ES-I3 (cell line): ENCODE measurements around the gene DVL3.
"Not testable (repeated sequence)": the region's sequence is repeated elsewhere in the genome, so short reads cannot be mapped to it uniquely, and the experiment has no call there.

Experiments
- H3K36me3 ChIP-seq: 2 replicates; pipeline ENCODE4 v1.6.1; 2013; ENCODE audit warnings: mild to moderate bottlenecking, low read length, control low read depth, moderate library complexity; ENCODE audit not compliant: insufficient read depth
- H3K4me1 ChIP-seq: 2 replicates; pipeline ENCODE4 v1.6.1; 2013; ENCODE audit warnings: mild to moderate bottlenecking, control low read depth, low read length; ENCODE audit not compliant: insufficient read depth
- H3K9ac ChIP-seq: 2 replicates; pipeline ENCODE4 v1.6.1; 2013; ENCODE audit warnings: low read depth, mild to moderate bottlenecking, low read length, moderate library complexity
- H3K9me3 ChIP-seq: 2 replicates; pipeline ENCODE4 v1.6.1; 2013; ENCODE audit warnings: mild to moderate bottlenecking, low read length, moderate library complexity; ENCODE audit not compliant: control insufficient read depth, insufficient read depth

The DVL3 gene

DNA sequence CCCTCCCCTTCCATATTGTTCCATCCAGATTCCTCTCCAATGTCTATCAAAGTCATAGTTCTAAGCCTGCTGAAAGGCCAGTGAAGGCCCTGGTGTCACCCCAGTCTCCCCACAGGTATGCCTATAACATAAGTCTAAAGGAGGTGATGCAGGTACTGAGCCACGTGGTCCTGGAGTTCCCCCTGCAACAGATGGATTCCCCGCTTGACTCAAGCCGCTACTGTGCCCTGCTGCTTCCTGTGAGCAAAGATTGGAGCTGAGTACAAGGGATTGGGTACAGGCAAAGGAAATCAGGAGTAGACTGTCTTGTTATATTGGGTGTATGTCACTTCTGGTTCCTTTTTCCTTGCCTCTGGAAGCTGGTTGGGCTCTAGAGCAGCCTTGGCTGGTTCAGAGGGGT lies 11.8 kb upstream of the DVL3 start:
- H3K9ac ChIP-seq, result no peak overlapping the region
- no peaks in the 10 kb centered on the region for H3K4me1 ChIP-seq
- peaks cover 17% of the 10 kb centered on the region for H3K36me3 ChIP-seq
- no peaks in the 10 kb centered on the region for H3K9me3 ChIP-seq

- no peaks in the 10 kb centered on the region for H3K4me1 ChIP-seq
- H3K9me3 ChIP-seq, result no peaks in the 10 kb centered on the region
- H3K36me3 ChIP-seq, result peaks cover 17% of the 10 kb centered on the region
- no peak overlapping the region for H3K9ac ChIP-seq
Measured at GRCh38 chr3:184144505-184144904, 10.7 kb upstream of the DVL3 start.

GRCh38 chr3:184145111-184145524 lies 10.1 kb upstream of the DVL3 start:
- H3K9ac ChIP-seq, result no peak overlapping the region
- peaks cover 17% of the 10 kb centered on the region for H3K36me3 ChIP-seq
- no peaks in the 10 kb centered on the region for H3K9me3 ChIP-seq
- H3K4me1 ChIP-seq, result no peaks in the 10 kb centered on the region; the same call in 1 of the 2 replicates

GRCh38 chr3:184145751-184146270 lies 9.4 kb upstream of the DVL3 start:
- Histone ChIP-seq H3K9me3 (no peaks in the 10 kb centered on the region), H3K36me3 (peaks cover 13% of the 10 kb centered on the region), H3K4me1 (no peaks in the 10 kb centered on the region; the same call in 1 of the 2 replicates), H3K9ac (no peak overlapping the region)

DNA sequence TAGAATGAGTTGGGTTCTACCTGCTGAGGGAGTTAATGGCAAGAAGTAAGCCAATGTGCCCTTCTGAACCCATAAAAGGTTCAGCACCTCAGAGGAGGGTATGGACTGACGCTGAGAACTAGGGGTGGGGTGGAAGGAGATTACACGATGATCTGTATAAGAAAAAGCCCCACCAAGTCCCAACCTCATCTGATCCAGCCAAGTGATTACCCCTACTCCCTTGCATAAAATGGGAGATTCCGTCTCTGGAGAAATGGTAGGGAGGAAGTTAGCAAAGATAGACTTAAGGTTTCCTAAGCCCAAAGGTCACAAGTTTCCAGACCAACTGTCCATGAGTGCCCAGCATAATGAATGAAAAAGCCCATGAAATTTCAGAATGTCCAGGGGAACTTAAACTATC lies 7.1 kb upstream of the DVL3 start:
- Histone ChIP-seq H3K4me1 (no peaks in the 10 kb centered on the region; the same call in 1 of the 2 replicates), H3K36me3 (peaks cover 3% of the 10 kb centered on the region), H3K9ac (no peak overlapping the region), H3K9me3 (no peaks in the 10 kb centered on the region)

- H3K36me3 ChIP-seq, result no peaks in the 10 kb centered on the region
- no peaks in the 10 kb centered on the region; the same call in 1 of the 2 replicates for H3K4me1 ChIP-seq
- no peaks in the 10 kb centered on the region for H3K9me3 ChIP-seq
- H3K9ac ChIP-seq, result no peak overlapping the region
Measured at GRCh38 chr3:184149123-184149522, 6.1 kb upstream of the DVL3 start.

DNA sequence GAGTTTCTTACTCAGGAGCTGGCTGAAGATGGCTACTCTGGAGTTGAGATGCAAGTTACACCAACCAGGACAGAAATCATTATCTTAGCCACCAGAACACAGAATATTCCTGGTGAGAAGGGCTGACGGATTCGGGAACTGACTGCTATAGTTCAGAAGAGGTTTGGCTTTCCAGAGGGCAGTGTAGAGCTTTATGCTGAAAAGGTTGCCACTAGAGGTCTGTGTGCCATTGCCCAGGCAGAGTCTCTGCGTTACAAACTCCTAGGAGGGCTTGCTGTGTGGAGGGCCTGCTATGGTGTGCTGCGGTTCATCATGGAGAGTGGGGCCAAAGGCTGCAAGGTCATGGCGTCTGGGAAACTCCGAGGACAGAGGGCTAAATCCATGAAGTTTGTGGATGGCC lies 5.4 kb upstream of the DVL3 start:
- H3K9me3 ChIP-seq, H3K4me1 ChIP-seq, H3K9ac ChIP-seq, H3K36me3 ChIP-seq: not testable (repeated sequence)

DNA sequence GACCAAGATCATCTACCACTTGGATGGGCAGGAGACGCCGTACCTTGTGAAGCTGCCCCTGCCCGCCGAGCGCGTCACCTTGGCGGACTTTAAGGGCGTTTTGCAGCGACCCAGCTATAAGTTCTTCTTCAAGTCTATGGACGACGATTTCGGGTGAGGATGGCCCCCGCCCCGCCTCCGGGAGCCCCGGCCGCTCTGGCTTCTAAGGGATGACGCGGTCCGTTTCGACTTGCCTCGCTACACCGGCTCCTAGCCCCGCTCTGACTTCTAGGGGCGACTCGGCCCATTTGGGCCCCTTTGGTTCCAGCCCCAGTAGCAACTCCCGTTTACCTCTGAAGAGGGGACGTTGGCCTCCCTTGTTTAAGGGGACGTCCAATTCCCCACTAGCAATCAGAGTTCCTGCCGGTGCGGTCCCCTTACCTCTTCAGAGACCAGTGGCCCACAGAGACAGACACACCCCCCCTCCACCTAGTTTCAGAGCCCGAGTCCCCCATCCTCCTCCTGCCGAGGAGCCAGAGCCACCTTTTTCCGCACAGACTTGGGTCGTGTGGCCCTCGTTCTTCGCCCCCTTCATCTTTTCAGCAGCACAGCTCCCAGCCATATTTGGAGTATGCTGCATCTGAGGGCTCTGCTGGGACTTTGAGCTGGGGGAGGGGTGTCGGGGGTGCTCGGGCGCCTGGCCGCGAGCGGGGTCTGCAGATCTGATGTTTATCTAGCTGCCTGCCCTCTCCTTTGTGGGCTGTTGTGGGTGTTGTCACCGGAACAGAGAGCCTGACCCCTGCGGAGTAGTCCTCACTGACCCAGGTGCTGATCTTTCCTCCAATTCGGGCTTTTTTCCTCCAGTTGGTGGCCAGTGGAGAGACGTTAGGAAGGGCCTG lies 706 bp downstream of the DVL3 start:
- peak overlapping the region; percentile 99 for H3K9ac ChIP-seq
- no peaks in the 10 kb centered on the region for H3K9me3 ChIP-seq
- H3K4me1 ChIP-seq, result peaks cover 7% of the 10 kb centered on the region; the same call in 1 of the 2 replicates
- no peaks in the 10 kb centered on the region for H3K36me3 ChIP-seq

DNA sequence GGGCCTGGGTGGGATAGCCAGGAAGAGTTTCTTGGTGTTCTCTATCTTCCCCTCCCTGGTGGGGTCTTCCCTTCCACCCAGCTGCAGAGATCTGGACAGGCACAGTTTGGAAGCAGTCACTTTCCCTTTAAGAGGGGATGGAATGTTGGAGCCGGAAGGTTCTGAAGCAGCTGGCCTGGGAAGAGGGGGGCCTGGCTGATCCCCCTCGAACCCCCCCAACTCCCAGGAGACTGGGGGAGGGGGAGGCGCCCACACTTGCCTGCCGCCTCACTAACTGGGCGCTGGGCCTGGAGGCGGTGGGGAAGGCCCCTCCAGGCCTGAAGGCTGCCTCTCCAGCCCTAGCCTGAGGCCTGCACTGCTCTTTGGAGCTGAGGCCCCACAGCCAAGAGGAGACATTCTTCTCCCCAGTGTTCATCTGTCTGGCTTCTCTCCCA lies 1.4 kb downstream of the DVL3 start:
- H3K9me3 ChIP-seq, result no peaks in the 10 kb centered on the region
- peak overlapping the region; percentile 99 for H3K9ac ChIP-seq
- H3K4me1 ChIP-seq, result peaks cover 7% of the 10 kb centered on the region; the same call in 1 of the 2 replicates
- H3K36me3 ChIP-seq, result no peaks in the 10 kb centered on the region

- Histone ChIP-seq H3K4me1 (peaks cover 7% of the 10 kb centered on the region; the same call in 1 of the 2 replicates), H3K9ac (peak overlapping the region; percentile 99), H3K9me3 (no peaks in the 10 kb centered on the region), H3K36me3 (no peaks in the 10 kb centered on the region)
Measured at GRCh38 chr3:184157206-184157605, 2.0 kb downstream of the DVL3 start.

DNA sequence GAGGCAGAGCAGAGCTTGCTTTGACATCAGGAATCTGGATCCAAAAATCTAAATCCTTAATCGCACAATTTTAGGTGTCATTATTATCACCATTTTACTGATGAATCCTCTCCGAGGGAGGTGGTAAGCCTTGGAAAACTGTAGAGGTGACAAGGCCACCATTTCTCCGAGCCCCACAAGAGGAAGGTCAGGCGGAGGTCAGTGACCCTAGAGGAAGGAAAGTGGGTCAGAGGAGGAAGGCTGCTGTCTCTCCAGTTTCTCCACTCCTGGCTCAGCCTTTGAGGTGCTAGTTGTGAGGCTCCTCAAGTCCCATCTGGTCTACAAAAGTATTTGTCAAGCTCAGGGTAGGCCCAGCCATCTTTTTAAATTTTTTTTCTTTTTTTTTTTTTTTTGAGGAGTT lies 3.2 kb downstream of the DVL3 start:
- no peak overlapping the region for H3K9ac ChIP-seq
- H3K36me3 ChIP-seq, result no peaks in the 10 kb centered on the region
- H3K4me1 ChIP-seq, result peaks cover 7% of the 10 kb centered on the region; the same call in 1 of the 2 replicates

GRCh38 chr3:184160456-184160855 lies 5.3 kb downstream of the DVL3 start:
- no peaks in the 10 kb centered on the region for H3K36me3 ChIP-seq
- H3K9ac ChIP-seq, result no peak overlapping the region
- peaks cover 7% of the 10 kb centered on the region; the same call in 1 of the 2 replicates for H3K4me1 ChIP-seq
- no peaks in the 10 kb centered on the region for H3K9me3 ChIP-seq

More for the DNA sequence above, 3.2 kb downstream of the DVL3 start:
- no peaks in the 10 kb centered on the region for H3K9me3 ChIP-seq

GRCh38 chr3:184162571-184163070 lies 7.4 kb downstream of the DVL3 start:
- not testable (repeated sequence) for H3K36me3 ChIP-seq, H3K4me1 ChIP-seq, H3K9me3 ChIP-seq, H3K9ac ChIP-seq

DNA sequence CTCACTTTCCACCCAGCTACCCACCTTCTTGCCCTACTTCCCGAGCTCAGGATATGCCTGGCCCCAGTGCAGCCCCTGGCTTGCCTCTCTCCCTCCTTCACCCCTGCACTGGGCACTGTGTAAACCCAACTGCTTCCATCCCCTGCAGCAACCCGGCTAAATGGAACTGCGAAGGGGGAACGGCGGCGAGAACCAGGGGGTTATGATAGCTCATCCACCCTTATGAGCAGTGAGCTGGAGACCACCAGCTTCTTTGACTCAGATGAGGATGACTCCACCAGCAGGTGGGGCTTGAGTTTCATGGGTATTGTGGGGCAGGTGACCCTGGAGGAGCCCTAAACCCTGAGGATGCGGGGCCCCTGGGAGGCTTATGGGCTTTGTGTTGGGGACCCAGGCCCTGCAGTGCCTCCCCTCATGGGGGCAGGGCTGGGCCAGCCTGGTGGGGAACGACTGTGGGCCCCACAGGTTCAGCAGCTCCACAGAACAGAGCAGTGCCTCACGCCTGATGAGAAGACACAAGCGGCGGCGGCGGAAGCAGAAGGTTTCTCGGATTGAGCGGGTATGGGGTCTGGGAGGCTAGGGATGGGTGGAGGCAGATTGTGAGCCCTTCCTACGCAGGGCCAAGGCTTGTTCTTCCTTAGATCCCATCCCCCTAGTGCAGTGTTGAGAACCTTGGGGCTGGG lies 9.6 kb downstream of the DVL3 start:
- peaks cover 10% of the 10 kb centered on the region for H3K36me3 ChIP-seq
- no peaks in the 10 kb centered on the region for H3K4me1 ChIP-seq
- H3K9me3 ChIP-seq, result no peaks in the 10 kb centered on the region
- no peak overlapping the region for H3K9ac ChIP-seq
